ENCODE results near the gene SPRYD4.

- TF ChIP-seq, protein P1, sequence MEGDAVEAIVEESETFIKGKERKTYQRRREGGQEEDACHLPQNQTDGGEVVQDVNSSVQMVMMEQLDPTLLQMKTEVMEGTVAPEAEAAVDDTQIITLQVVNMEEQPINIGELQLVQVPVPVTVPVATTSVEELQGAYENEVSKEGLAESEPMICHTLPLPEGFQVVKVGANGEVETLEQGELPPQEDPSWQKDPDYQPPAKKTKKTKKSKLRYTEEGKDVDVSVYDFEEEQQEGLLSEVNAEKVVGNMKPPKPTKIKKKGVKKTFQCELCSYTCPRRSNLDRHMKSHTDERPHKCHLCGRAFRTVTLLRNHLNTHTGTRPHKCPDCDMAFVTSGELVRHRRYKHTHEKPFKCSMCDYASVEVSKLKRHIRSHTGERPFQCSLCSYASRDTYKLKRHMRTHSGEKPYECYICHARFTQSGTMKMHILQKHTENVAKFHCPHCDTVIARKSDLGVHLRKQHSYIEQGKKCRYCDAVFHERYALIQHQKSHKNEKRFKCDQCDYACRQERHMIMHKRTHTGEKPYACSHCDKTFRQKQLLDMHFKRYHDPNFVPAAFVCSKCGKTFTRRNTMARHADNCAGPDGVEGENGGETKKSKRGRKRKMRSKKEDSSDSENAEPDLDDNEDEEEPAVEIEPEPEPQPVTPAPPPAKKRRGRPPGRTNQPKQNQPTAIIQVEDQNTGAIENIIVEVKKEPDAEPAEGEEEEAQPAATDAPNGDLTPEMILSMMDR (conservative IDR thresholded peaks at IDR 0.05; ENCODE audit: low read length): no peak
- TF ChIP-seq EZH2phosphoT487 (IDR thresholded peaks at IDR 0.05; ENCODE audit: borderline replicate concordance): no peak
Observed at GRCh38 chr12:56487448-56488040, 19.2 kb downstream of the SPRYD4 start.

All from Loucy (cell line).